GM18907 (cell line): ENCODE measurements around the gene EMC6.
A peak's percentile ranks its signal among the peaks of the same experiment; 100 is the strongest.

Experiments
- ATAC-seq: cut with Tn5 transposase; IDR thresholded peaks from one replicate; pipeline ENCODE4 v1.9.1; 2021; ENCODE audit warnings: mild to moderate bottlenecking, moderate library complexity; ENCODE audit not compliant: unreplicated experiment

Gene EMC6

GRCh38 chr17:3668279-3669084 lies at the start of gene EMC6, which contains the start of gene TAX1BP3:
TSS of gene EMC6 (plus strand) at chr17:3668812. CDS start at chr17:3669147, 335 bp downstream.
TSS of gene TAX1BP3 (minus strand) at chr17:3668578. CDS start at chr17:3668526, 52 bp downstream.
- peak; percentile 83 for ATAC-seq

- ATAC-seq: no peak
Observed at GRCh38 chr17:3621146-3621720, 47.4 kb upstream of the EMC6 start.

- no peak for ATAC-seq
Observed at GRCh38 chr17:3622977-3623594, 45.5 kb upstream of the EMC6 start.

- no peak for ATAC-seq
Observed at GRCh38 chr17:3626831-3627768, 41.5 kb upstream of the EMC6 start.

GRCh38 chr17:3627769-3628167 lies 40.8 kb upstream of the EMC6 start:
- no peak for ATAC-seq

GRCh38 chr17:3630781-3631180 lies 37.8 kb upstream of the EMC6 start:
- ATAC-seq: no peak

- ATAC-seq: no peak
Observed at GRCh38 chr17:3632287-3632686, 36.3 kb upstream of the EMC6 start.

- no peak for ATAC-seq
Observed at GRCh38 chr17:3635474-3636153, 33.0 kb upstream of the EMC6 start.

GRCh38 chr17:3636154-3636907 lies 32.3 kb upstream of the EMC6 start, which contains the start of the genes CTNS and SHPK:
TSS of gene CTNS (plus strand) at chr17:3636760. CDS start at chr17:3640207, 3,447 bp downstream.
TSS of gene SHPK (minus strand) at chr17:3636250. CDS start at chr17:3636219, 31 bp downstream.
- peak; percentile 93 for ATAC-seq

GRCh38 chr17:3636908-3637373 lies 31.7 kb upstream of the EMC6 start:
- ATAC-seq: peak; percentile 17

GRCh38 chr17:3639981-3640596 lies 28.5 kb upstream of the EMC6 start:
- no peak for ATAC-seq

GRCh38 chr17:3641014-3641413 lies 27.6 kb upstream of the EMC6 start:
- ATAC-seq: no peak

GRCh38 chr17:3641717-3642486 lies 26.7 kb upstream of the EMC6 start:
- ATAC-seq: no peak

GRCh38 chr17:3643889-3644349 lies 24.7 kb upstream of the EMC6 start:
- ATAC-seq: no peak

GRCh38 chr17:3645310-3645709 lies 23.3 kb upstream of the EMC6 start:
- ATAC-seq: no peak

GRCh38 chr17:3647251-3647650 lies 21.4 kb upstream of the EMC6 start:
- ATAC-seq: no peak

GRCh38 chr17:3647769-3648555 lies 20.6 kb upstream of the EMC6 start:
- ATAC-seq: no peak
